Measurements from ENCODE around the gene NIF3L1.

DNA sequence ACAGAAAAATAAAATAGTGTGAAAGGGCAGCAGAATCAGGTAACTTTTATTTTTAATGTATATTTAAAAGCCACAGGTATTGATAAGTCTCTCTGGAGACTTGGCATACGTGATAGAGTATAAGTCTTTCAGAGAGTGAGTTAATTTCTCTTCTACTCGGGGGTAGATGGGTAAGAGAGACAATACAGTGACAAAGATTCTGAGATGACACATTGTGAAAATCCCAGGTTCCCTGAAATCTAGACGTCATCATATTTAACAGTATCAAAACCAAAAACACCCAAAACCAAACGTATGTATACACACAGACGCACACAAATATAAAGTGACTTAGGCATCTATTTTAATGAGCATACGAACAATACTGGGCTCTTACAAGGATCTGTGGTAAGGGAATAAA is 33.3 kb downstream of the NIF3L1 start:
- no peak for TF ChIP-seq RARB (CRISPR knock-in tag; IDR thresholded peaks at IDR 0.05)
- TF ChIP-seq ZNF565 (CRISPR knock-in tag; conservative IDR thresholded peaks at IDR 0.05; ENCODE audit: low read depth): no peak
- no peak for TF ChIP-seq CSDC2 (CRISPR knock-in tag; IDR thresholded peaks at IDR 0.05)
- TF ChIP-seq PATZ1 (CRISPR knock-in tag; IDR thresholded peaks at IDR 0.05; ENCODE audit: borderline replicate concordance): no peak
- TF ChIP-seq ZFP3 (CRISPR knock-in tag; IDR thresholded peaks at IDR 0.05): no peak
- no peak for TF ChIP-seq GLIS3 (CRISPR knock-in tag; IDR thresholded peaks at IDR 0.05)
- no peak for TF ChIP-seq PPARA (CRISPR knock-in tag; IDR thresholded peaks at IDR 0.05; ENCODE audit: borderline replicate concordance)
- no peak for TF ChIP-seq ZC3H10 (CRISPR knock-in tag; IDR thresholded peaks at IDR 0.05)
- TF ChIP-seq, protein P1, sequence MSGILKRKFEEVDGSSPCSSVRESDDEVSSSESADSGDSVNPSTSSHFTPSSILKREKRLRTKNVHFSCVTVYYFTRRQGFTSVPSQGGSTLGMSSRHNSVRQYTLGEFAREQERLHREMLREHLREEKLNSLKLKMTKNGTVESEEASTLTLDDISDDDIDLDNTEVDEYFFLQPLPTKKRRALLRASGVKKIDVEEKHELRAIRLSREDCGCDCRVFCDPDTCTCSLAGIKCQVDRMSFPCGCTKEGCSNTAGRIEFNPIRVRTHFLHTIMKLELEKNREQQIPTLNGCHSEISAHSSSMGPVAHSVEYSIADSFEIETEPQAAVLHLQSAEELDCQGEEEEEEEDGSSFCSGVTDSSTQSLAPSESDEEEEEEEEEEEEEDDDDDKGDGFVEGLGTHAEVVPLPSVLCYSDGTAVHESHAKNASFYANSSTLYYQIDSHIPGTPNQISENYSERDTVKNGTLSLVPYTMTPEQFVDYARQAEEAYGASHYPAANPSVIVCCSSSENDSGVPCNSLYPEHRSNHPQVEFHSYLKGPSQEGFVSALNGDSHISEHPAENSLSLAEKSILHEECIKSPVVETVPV (CRISPR knock-in tag; IDR thresholded peaks at IDR 0.05): no peak

Measured in SK-N-SH treated with all-trans-retinoic acid at 6 μM for 48 hours (cell line).